SK-N-SH treated with all-trans-retinoic acid at 6 μM for 48 hours (cell line): ENCODE data around the gene DOCK2.
A peak's percentile ranks its signal among the peaks of the same experiment; 100 is the strongest.

Source experiments
- ATAC-seq: fragments of 200-7000 bp; cut with Tn5 transposase; 3 replicates; pipeline ENCODE4 v1.9.1; 2020; ENCODE audit warnings: mild to moderate bottlenecking, moderate library complexity
- ARNTL ChIP-seq: fragments of 450-650 bp; formaldehyde crosslinking; IDR thresholded peaks from 2 replicates; pipeline ENCODE4 v1.5.0; 2020; ENCODE audit warnings: low read depth, mild to moderate bottlenecking, moderate library complexity, borderline replicate concordance
- BACH2 ChIP-seq: fragments of 250-450 bp; sonication (Bioruptor Pico); IDR thresholded peaks from 2 replicates; pipeline ENCODE4 v1.9.0; 2021; ENCODE audit warnings: mild to moderate bottlenecking, borderline replicate concordance
- ESRRG ChIP-seq: fragments of 250-450 bp; sonication (Bioruptor Pico); IDR thresholded peaks from 2 replicates; pipeline ENCODE4 v1.6.1; 2021; ENCODE audit warnings: mild to moderate bottlenecking
- GLIS3 ChIP-seq: fragments of 250-450 bp; sonication (Bioruptor Pico); IDR thresholded peaks from 2 replicates; pipeline ENCODE4 v1.5.0; 2020; ENCODE audit warnings: mild to moderate bottlenecking, moderate library complexity
- OSR1 ChIP-seq: fragments of 250-450 bp; sonication (Bioruptor Pico); IDR thresholded peaks from 2 replicates; pipeline ENCODE4 v1.8.0; 2022; ENCODE audit warnings: moderate library complexity, mild to moderate bottlenecking, inconsistent platforms
- POU6F1 ChIP-seq: fragments of 250-450 bp; sonication (Bioruptor Pico); IDR thresholded peaks from 2 replicates; pipeline ENCODE4 v1.8.0; 2021; ENCODE audit warnings: low read depth, mild to moderate bottlenecking, moderate library complexity, borderline replicate concordance
- PPARA ChIP-seq: fragments of 250-450 bp; sonication (Bioruptor Pico); IDR thresholded peaks from 2 replicates; pipeline ENCODE4 v1.5.0; 2020; ENCODE audit warnings: mild to moderate bottlenecking, borderline replicate concordance
- RARB ChIP-seq: fragments of 250-450 bp; sonication (Bioruptor Pico); IDR thresholded peaks from 2 replicates; pipeline ENCODE4 v1.8.0; 2021; ENCODE audit warnings: mild to moderate bottlenecking, moderate library complexity
- TCF4 ChIP-seq: fragments of 250-450 bp; sonication (Bioruptor Pico); IDR thresholded peaks from 2 replicates; pipeline ENCODE4 v1.8.0; 2021; ENCODE audit warnings: mild to moderate bottlenecking, moderate library complexity, borderline replicate concordance
- TOX ChIP-seq: fragments of 250-450 bp; sonication (Bioruptor Pico); IDR thresholded peaks from 2 replicates; pipeline ENCODE4 v1.8.0; 2021; ENCODE audit warnings: mild to moderate bottlenecking, moderate library complexity, borderline replicate concordance
- ZC3H10 ChIP-seq: fragments of 250-450 bp; sonication (Bioruptor Pico); IDR thresholded peaks from 2 replicates; pipeline ENCODE4 v1.5.1; 2021; ENCODE audit warnings: mild to moderate bottlenecking, moderate library complexity
- ZFP3 ChIP-seq: fragments of 250-450 bp; sonication (Bioruptor Pico); IDR thresholded peaks from 2 replicates; pipeline ENCODE4 v1.5.0; 2020; ENCODE audit warnings: mild to moderate bottlenecking, moderate library complexity
- ZFP30 ChIP-seq: fragments of 450-650 bp; formaldehyde crosslinking; IDR thresholded peaks from 2 replicates; pipeline ENCODE4 v1.5.0; 2022; ENCODE audit warnings: mild to moderate bottlenecking, moderate library complexity
- ZNF565 ChIP-seq: fragments of 450-650 bp; formaldehyde crosslinking; conservative IDR thresholded peaks from 2 replicates; pipeline ENCODE4 v1.5.0; 2020; ENCODE audit warnings: low read depth, mild to moderate bottlenecking, moderate library complexity
- ZNF70 ChIP-seq: fragments of 450-650 bp; formaldehyde crosslinking; IDR thresholded peaks from 2 replicates; pipeline ENCODE4 v1.5.0; 2020; ENCODE audit warnings: mild to moderate bottlenecking, moderate library complexity
- ZNF8 ChIP-seq: fragments of 450-650 bp; formaldehyde crosslinking; IDR thresholded peaks from 2 replicates; pipeline ENCODE4 v1.5.0; 2020; ENCODE audit warnings: mild to moderate bottlenecking, moderate library complexity
- TF ChIP-seq, protein P1 (sequence below): fragments of 250-450 bp; sonication (Bioruptor Pico); IDR thresholded peaks from 2 replicates; pipeline ENCODE4 v1.8.0; 2020; ENCODE audit warnings: mild to moderate bottlenecking, moderate library complexity, borderline replicate concordance
- TF ChIP-seq, protein P2 (sequence below): fragments of 250-450 bp; sonication (Bioruptor Pico); IDR thresholded peaks from 2 replicates; pipeline ENCODE4 v1.5.1; 2021; ENCODE audit warnings: mild to moderate bottlenecking, moderate library complexity
- TF ChIP-seq, protein P3 (sequence below): fragments of 250-450 bp; sonication (Bioruptor Pico); IDR thresholded peaks from 2 replicates; pipeline ENCODE4 v1.5.1; 2020; ENCODE audit warnings: low read depth, mild to moderate bottlenecking, moderate library complexity

DOCK2 gene

DNA sequence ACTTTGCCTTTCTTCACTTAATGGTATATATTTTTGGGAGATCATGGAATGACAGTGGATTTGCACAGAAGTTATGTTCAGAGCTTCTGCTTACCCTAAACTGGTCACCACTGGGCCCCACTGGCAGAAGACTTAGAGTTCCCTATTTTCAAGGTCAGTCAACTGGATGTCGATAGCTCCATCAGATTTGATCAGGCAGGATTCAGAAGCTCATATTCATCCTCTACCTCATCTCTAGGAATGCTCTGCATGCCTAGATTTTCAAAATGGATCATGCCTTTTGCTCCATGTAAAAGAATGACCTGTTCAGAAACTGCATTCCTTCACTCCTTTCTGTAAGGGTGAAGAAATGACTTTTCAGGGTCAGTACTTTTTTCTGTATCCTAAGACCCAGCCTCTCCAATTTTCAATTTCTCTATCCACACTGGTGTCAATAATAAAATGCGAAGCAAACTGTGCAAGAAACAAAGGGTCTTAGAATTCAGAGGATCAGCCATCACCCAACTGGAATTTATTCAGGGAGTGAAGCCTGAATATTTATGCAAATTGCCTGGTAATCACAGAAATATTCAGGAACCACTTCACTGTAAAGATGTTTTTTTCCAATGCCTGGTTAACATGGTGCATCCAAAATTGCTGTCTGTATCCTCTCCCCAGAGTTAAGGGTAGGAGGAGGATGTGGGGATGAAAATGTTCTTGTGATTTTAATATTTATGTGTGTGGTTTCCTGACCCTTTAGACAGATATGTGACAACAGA, 125.4 kb downstream of the DOCK2 start:
- peak; percentile 83 for ATAC-seq
- TF ChIP-seq OSR1 (CRISPR knock-in tag): no peak
- TF ChIP-seq TOX (CRISPR knock-in tag): no peak
- TF ChIP-seq, protein P1, sequence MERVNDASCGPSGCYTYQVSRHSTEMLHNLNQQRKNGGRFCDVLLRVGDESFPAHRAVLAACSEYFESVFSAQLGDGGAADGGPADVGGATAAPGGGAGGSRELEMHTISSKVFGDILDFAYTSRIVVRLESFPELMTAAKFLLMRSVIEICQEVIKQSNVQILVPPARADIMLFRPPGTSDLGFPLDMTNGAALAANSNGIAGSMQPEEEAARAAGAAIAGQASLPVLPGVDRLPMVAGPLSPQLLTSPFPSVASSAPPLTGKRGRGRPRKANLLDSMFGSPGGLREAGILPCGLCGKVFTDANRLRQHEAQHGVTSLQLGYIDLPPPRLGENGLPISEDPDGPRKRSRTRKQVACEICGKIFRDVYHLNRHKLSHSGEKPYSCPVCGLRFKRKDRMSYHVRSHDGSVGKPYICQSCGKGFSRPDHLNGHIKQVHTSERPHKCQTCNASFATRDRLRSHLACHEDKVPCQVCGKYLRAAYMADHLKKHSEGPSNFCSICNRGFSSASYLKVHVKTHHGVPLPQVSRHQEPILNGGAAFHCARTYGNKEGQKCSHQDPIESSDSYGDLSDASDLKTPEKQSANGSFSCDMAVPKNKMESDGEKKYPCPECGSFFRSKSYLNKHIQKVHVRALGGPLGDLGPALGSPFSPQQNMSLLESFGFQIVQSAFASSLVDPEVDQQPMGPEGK (CRISPR knock-in tag): no peak
- no peak for TF ChIP-seq ARNTL
- TF ChIP-seq, protein P2, sequence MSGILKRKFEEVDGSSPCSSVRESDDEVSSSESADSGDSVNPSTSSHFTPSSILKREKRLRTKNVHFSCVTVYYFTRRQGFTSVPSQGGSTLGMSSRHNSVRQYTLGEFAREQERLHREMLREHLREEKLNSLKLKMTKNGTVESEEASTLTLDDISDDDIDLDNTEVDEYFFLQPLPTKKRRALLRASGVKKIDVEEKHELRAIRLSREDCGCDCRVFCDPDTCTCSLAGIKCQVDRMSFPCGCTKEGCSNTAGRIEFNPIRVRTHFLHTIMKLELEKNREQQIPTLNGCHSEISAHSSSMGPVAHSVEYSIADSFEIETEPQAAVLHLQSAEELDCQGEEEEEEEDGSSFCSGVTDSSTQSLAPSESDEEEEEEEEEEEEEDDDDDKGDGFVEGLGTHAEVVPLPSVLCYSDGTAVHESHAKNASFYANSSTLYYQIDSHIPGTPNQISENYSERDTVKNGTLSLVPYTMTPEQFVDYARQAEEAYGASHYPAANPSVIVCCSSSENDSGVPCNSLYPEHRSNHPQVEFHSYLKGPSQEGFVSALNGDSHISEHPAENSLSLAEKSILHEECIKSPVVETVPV (CRISPR knock-in tag): no peak
- TF ChIP-seq ZNF565: no peak
- no peak for TF ChIP-seq TCF4 (CRISPR knock-in tag)
- no peak for TF ChIP-seq RARB (CRISPR knock-in tag)
- no peak for TF ChIP-seq BACH2 (CRISPR knock-in tag)
- TF ChIP-seq, protein P3, sequence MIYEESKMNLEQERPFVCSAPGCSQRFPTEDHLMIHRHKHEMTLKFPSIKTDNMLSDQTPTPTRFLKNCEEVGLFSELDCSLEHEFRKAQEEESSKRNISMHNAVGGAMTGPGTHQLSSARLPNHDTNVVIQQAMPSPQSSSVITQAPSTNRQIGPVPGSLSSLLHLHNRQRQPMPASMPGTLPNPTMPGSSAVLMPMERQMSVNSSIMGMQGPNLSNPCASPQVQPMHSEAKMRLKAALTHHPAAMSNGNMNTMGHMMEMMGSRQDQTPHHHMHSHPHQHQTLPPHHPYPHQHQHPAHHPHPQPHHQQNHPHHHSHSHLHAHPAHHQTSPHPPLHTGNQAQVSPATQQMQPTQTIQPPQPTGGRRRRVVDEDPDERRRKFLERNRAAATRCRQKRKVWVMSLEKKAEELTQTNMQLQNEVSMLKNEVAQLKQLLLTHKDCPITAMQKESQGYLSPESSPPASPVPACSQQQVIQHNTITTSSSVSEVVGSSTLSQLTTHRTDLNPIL (CRISPR knock-in tag): no peak
- TF ChIP-seq, all 23 proteins: peak for 0

DNA sequence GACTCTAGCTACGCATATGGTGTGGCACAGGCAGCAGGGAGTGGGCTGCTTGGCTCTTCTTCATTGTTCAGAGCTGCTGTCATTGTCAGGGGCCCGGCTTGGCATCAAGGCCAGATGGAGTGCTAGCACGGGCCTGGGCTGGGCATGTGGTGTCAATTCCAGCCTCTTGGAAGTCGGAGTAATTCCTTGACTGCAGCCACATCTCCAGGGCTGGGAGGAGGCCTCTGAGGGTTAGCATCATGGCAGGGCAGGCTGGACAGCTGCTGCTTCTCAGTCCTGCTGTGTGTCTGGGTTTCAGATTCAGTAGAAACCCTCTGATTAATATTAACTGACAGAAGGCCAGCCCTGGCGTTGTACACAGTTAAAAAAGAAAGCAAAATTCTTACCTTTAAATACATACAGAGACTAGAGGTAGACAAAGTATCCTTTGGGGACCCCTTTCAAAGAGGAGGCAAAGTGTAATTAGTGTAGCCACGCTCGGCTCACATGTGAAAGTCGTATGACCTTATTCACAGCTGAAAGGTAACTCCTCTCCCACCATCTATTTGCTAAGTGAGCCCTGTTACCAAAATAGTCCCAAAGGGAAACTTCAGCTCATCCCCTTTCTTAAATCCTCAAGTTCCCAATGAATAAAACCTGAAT, 126.4 kb downstream of the DOCK2 start:
- ATAC-seq: peak; percentile 81
- TF ChIP-seq ZC3H10 (CRISPR knock-in tag) (no peak), ZFP30 (no peak), ZNF8 (no peak), ZNF565 (no peak), ZFP3 (CRISPR knock-in tag) (no peak), TCF4 (CRISPR knock-in tag) (no peak), PPARA (no peak), OSR1 (CRISPR knock-in tag) (no peak), ARNTL (no peak), GLIS3 (CRISPR knock-in tag) (no peak)
- TF ChIP-seq, protein P3 (CRISPR knock-in tag): no peak
- TF ChIP-seq, protein P2 (CRISPR knock-in tag): no peak
- TF ChIP-seq, all 23 proteins: peak for 0

- no peak for ATAC-seq
- TF ChIP-seq RARB (CRISPR knock-in tag): no peak
- TF ChIP-seq ZNF70 (CRISPR knock-in tag): no peak
- no peak for TF ChIP-seq PPARA
- no peak for TF ChIP-seq POU6F1
- no peak for TF ChIP-seq ZFP3 (CRISPR knock-in tag)
- TF ChIP-seq ESRRG (CRISPR knock-in tag): no peak
- TF ChIP-seq, protein P1 (CRISPR knock-in tag): no peak
- TF ChIP-seq ZNF565: no peak
- no peak for TF ChIP-seq ZNF8
- TF ChIP-seq, all 23 proteins: peak for 0
These were observed 126.9 kb downstream of the DOCK2 start for GRCh38 chr5:169764018-169764378.
